GM15510 (cell line): Measurements from ENCODE around the gene CDR2L.

Experiments used
- POLR2A ChIP-seq: IDR thresholded peaks from 3 replicates; pipeline ENCODE4 v1.6.1; 2011; ENCODE audit warnings: borderline replicate concordance; ENCODE audit not compliant: insufficient read length; ENCODE audit errors: extremely low read depth

The CDR2L gene

GRCh38 chr17:74987418-74987908 lies at the start of gene CDR2L:
CDR2L (plus strand) TSS chr17:74987632; CDS start chr17:74988044, 412 bp downstream.
- peak; percentile 30 for TF ChIP-seq POLR2A

GRCh38 chr17:74938194-74938950 lies 49.1 kb upstream of the CDR2L start:
- TF ChIP-seq POLR2A, result no peak

- no peak for TF ChIP-seq POLR2A
Measured at GRCh38 chr17:74939534-74939933, 47.9 kb upstream of the CDR2L start.

GRCh38 chr17:74941128-74941725 lies 46.2 kb upstream of the CDR2L start:
- TF ChIP-seq POLR2A, result no peak

GRCh38 chr17:74943808-74944522 lies 43.5 kb upstream of the CDR2L start:
- no peak for TF ChIP-seq POLR2A

GRCh38 chr17:74945543-74945942 lies 41.9 kb upstream of the CDR2L start:
- TF ChIP-seq POLR2A, result no peak

GRCh38 chr17:74946641-74947040 lies 40.8 kb upstream of the CDR2L start:
- no peak for TF ChIP-seq POLR2A

GRCh38 chr17:74947041-74947754 lies 40.2 kb upstream of the CDR2L start:
- TF ChIP-seq POLR2A, result no peak

- no peak for TF ChIP-seq POLR2A
Measured at GRCh38 chr17:74949455-74950115, 37.8 kb upstream of the CDR2L start.

- no peak for TF ChIP-seq POLR2A
Measured at GRCh38 chr17:74950207-74950606, 37.2 kb upstream of the CDR2L start.

GRCh38 chr17:74951065-74951464 lies 36.4 kb upstream of the CDR2L start:
- no peak for TF ChIP-seq POLR2A

- TF ChIP-seq POLR2A, result no peak
Measured at GRCh38 chr17:74951680-74952421, 35.6 kb upstream of the CDR2L start.

- TF ChIP-seq POLR2A, result no peak
Measured at GRCh38 chr17:74952431-74953133, 34.9 kb upstream of the CDR2L start.
